AG04449 (cell line): ENCODE measurements around the gene MFSD12.

Source experiments
- CTCF ChIA-PET: fragments of 350-600 bp; formaldehyde crosslinking; extraction: SDS; loops from one replicate; lab custom pipeline; 2021; ENCODE audit warnings: antibody characterized with exemption; lab: Yijun Ruan, JAX
- POLR2A ChIA-PET: fragments of 400-600, 350-600 bp; formaldehyde crosslinking; extraction: SDS; loops from one replicate; lab custom pipeline; 2020; ENCODE audit warnings: antibody characterized with exemption, inconsistent platforms; lab: Yijun Ruan, JAX
- DNase-seq: peaks from one replicate; pipeline ENCODE4 v3.0.0-alpha.2; 2010; ENCODE audit warnings: low read depth, low spot score
- H3K4me3 ChIP-seq: 2 replicates; pipeline ENCODE4 v1.5.1; 2011; ENCODE audit warnings: low read depth, mild to moderate bottlenecking, control low read depth, low read length
- TF ChIP-seq, protein P1 (sequence below): IDR thresholded peaks from one replicate; pipeline ENCODE4 v1.5.1; 2011; ENCODE audit warnings: mild to moderate bottlenecking, moderate library complexity, low read length, control low read depth, inconsistent platforms; ENCODE audit not compliant: insufficient read depth; ENCODE audit errors: missing control alignments

Gene MFSD12

DNA sequence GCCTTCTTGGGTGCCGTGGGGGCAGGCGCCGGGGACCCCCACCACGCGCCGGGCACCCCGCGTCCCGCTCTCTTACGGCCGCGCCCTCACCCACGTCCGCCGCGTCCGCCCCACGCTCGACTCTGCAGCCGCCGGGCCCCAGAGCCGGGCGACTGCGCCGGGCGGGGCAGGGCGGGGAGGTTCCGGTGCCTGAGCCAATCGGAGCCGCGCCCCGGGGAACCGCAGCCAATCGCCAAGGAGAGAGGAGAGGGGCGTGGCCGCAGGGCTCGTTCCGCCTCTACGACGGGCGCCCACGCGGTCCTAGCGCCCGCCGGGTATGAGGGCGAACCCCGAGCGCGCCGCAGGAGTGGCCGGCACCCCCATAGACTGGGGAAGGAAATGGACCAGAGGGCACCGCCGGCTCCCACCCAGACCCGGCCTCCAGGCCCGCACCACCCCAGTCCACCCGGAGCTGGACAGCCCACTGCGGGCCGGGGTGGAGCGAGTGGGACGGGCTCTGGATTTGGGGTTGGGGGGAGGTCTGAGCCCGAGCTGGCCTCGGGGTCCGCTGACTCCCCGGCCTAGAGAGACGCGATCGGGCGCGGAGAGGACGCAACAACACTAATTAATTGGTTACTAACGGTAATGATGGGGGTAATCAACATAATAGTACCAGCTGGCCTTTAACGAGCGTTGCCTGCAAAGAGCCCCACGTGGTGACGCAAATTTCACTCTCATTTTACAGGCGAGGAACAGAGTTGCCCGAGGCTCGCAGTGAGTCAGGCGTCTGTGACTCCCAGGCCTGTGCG lies at the start of gene MFSD12:
MFSD12 (minus strand) TSS at position 126 of the 788 bp plus-strand sequence. CDS start 183 bp downstream, outside the sequence.
- peak; percentile 40 for DNase-seq
- TF ChIP-seq, protein P1, sequence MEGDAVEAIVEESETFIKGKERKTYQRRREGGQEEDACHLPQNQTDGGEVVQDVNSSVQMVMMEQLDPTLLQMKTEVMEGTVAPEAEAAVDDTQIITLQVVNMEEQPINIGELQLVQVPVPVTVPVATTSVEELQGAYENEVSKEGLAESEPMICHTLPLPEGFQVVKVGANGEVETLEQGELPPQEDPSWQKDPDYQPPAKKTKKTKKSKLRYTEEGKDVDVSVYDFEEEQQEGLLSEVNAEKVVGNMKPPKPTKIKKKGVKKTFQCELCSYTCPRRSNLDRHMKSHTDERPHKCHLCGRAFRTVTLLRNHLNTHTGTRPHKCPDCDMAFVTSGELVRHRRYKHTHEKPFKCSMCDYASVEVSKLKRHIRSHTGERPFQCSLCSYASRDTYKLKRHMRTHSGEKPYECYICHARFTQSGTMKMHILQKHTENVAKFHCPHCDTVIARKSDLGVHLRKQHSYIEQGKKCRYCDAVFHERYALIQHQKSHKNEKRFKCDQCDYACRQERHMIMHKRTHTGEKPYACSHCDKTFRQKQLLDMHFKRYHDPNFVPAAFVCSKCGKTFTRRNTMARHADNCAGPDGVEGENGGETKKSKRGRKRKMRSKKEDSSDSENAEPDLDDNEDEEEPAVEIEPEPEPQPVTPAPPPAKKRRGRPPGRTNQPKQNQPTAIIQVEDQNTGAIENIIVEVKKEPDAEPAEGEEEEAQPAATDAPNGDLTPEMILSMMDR = no peak
- POLR2A ChIA-PET = interaction anchor here (0.7 to 1.1 kb wide), 4 partner anchors 12 to 98 kb away, joined by 3 to 4 read pairs (median 3); no protein-coding TSS in a partner anchor
- peak within 1 kb of the TSS; percentile 86 for H3K4me3 ChIP-seq
- CTCF ChIA-PET = interaction anchor here (0.9 to 6.4 kb wide), 6 partner anchors 10 to 107 kb away, joined by 3 to 66 read pairs (median 4); no protein-coding TSS in a partner anchor

DNA sequence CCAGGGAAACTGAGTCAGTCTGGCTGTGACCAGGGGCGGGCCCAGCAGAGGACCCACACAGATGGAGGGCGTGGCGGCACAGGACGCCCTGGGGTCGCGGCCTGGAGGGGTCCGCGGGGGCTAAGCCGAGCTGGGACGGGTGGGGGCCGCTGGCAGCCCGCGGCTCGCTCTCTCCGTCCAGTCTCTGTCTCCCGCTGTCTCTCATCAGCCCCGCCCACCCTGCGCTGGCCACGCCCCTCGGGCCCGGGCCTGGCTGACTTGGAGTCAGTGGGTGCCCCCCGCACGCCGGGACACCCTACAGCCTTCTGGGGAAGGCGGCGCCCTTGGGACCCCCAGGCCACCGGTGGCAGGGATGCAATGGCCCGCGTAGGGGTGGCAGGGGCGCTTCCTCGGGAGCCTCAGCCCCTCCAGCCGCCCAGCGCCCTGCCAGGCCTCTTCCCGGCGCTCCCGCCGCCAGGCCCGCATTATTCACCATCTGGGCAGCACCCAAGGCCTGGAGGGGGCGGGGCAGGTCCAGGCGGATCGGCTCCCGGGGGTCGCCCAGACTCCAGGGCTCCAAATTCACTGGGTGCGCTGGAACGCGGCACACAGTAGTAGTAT lies 49.4 kb upstream of the MFSD12 start, which contains the start of gene TBXA2R:
TBXA2R (minus strand) TSS at position 186 of the 600 bp plus-strand sequence. CDS start 6,241 bp downstream, outside the sequence.
- no peak for DNase-seq
- peak within 1 kb of the TSS; percentile 72 for H3K4me3 ChIP-seq
- ChIA-PET POLR2A (interaction anchor here (1.5 kb wide), 1 partner anchor 14 kb away, joined by 5 read pairs; no protein-coding TSS in a partner anchor), CTCF (interaction anchor here (1.9 kb wide), 1 partner anchor 20 kb away, joined by 7 read pairs; no protein-coding TSS in a partner anchor)
- TF ChIP-seq, protein P1 = no peak

DNA sequence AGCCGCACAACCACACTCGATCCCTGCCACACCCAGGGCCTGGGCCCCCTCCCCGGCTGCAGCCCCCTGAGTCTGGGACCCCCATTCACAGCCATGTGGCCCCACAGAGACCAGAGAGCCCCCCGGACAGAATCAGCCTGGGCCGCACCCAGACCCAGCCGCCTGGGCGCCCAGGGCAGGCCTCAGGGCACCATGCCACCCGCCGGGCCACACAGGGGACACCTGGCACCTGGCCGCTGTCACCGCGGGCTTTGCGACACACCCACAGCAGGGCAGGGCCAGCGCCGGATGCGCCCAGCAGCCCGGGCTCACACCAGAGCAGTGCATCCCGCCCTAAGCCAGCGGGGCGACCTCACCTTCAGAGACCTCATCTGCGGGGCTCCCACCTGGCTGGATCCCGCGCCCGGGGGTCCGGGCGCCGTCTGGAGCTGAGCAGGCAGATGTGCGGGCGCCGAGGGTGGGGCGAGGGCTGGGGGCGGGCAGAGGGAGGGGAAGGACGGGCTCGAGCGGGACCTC lies 48.8 kb upstream of the MFSD12 start:
- ChIA-PET CTCF (no interaction called here), POLR2A (no interaction called here)
- peak overlapping the region; percentile 72 for H3K4me3 ChIP-seq
- TF ChIP-seq, protein P1 = no peak
- no peak for DNase-seq

DNA sequence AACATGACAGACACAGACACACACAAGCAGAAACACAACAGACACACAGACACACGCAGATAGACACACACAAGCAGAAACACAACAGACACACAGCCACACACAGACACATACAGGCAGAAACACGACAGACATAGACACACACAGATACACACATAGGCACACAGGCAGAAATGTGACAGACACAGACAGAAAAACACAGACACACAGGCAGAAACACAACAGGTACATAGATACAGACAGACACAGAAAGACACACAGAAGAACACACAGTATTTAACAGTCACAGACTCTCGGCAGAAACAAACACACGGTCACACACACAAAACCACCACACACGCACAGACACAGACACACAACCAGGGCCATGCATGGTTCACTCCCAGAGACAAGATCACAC lies 48.4 kb upstream of the MFSD12 start:
- no peak for DNase-seq
- ChIA-PET CTCF (no interaction called here), POLR2A (no interaction called here)
- TF ChIP-seq, protein P1 = no peak
- H3K4me3 ChIP-seq = peak overlapping the region; percentile 72

DNA sequence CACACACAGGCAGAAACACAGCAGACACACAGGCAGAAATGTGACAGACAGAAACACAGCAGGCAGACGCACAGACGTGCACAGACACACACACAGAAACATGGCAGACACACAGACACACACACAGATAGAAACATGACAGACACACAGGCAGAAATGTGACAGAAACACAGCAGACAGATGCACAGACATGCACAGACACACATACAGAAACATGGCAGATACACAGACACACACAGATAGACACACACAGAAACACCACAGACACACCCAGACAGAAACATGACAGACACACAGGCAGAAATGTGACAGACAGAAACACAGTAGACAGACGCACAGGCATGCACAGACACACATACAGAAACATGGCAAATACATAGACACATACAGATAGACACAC lies 48.0 kb upstream of the MFSD12 start:
- H3K4me3 ChIP-seq = peak overlapping the region; percentile 72
- CTCF ChIA-PET = interaction anchor here (1.0 kb wide), 1 partner anchor 60 kb away, joined by 5 read pairs; no protein-coding TSS in a partner anchor
- POLR2A ChIA-PET = no interaction called here
- no peak for DNase-seq
- TF ChIP-seq, protein P1 = no peak

DNA sequence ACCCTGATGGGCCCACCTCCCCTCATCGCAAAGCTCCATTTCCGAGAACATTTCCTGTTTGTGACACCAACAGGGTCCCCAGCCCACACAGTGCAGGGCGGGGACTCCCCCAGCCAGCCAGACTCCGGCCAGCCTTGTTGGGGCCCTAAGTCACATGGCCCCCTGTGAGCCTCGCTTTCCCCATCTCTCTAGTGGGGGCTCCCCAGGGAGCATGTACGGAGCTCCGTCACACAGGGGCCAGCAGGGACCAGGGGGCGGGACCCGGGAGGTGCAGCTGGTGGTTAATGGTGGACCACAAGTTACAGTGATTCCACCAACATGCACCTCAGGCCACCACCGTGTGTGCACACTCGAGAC lies 47.6 kb upstream of the MFSD12 start:
- DNase-seq = no peak
- peak overlapping the region; percentile 72; the same call in 1 of the 2 replicates for H3K4me3 ChIP-seq
- POLR2A ChIA-PET = no interaction called here
- TF ChIP-seq, protein P1 = no peak
- CTCF ChIA-PET = interaction anchor here (1.0 to 2.1 kb wide), 2 partner anchors 19 to 60 kb away, joined by 5 to 10 read pairs; partner anchors contain the start of gene GIPC3
